B cell (primary cell): ENCODE measurements around the gene PITPNM1. TPM values are rescaled to one million over a fixed set of nuclear protein-coding genes. Genes with fewer than 3 reads are reported as not detected.

ENCODE experiments used
- ATAC-seq: fragments of 200-7000 bp; cut with Tn5 transposase; one replicate; pipeline ENCODE4 v1.10.0; 2021; ENCODE audit warnings: low read depth, mild to moderate bottlenecking, moderate number of reproducible peaks, moderate library complexity
- CTCF ChIA-PET: fragments of 350-600 bp; sonication (Branson Sonifier 250); formaldehyde crosslinking; loops from one replicate; lab custom pipeline; 2021; ENCODE audit warnings: antibody characterized with exemption, inconsistent platforms; lab: Charles Lee
- POLR2A ChIA-PET: fragments of 350-600 bp; sonication (Branson Sonifier 250); formaldehyde crosslinking; loops from one replicate; lab custom pipeline; 2021; ENCODE audit warnings: antibody characterized with exemption; lab: Charles Lee
- DNase-seq: peaks from one replicate; pipeline ENCODE4 v3.0.0; 2013
- H2AFZ ChIP-seq: 2 replicates; pipeline ENCODE4 v1.6.1; 2012; ENCODE audit warnings: mild to moderate bottlenecking, low read depth, low read length; ENCODE audit not compliant: insufficient read depth, poor library complexity, severe bottlenecking
- H3K27ac ChIP-seq, 2 donors: 1 replicate in 1 of 2; 2 replicates in 1 of 2; pipeline ENCODE4 v1.5.1; 2012 to 2013; ENCODE audit warnings: low read length in 2 of 2, mild to moderate bottlenecking in 2 of 2, moderate library complexity in 1 of 2
- H3K27me3 ChIP-seq, 4 experiments: fragments of 200-600 bp in 1 of 4; sonication (generic) in 1 of 4; replicated peaks in 1 of 4; 1 replicate in 2 of 4; 2 replicates in 2 of 4; pipeline versions ENCODE4 v1.6.1 to v1.7.0; 2013 to 2016; ENCODE audit warnings: low read length in 3 of 4, mild to moderate bottlenecking in 2 of 4, mixed read lengths in 1 of 4, moderate library complexity in 1 of 4; ENCODE audit not compliant: insufficient read depth in 4 of 4, control insufficient read depth in 3 of 4; ENCODE audit errors: control extremely low read depth in 1 of 4
- H3K36me3 ChIP-seq, 2 experiments: replicated peaks in 1 of 2; 1 replicate in 1 of 2; 2 replicates in 1 of 2; pipeline versions ENCODE4 v1.6.1 to v1.7.1; 2013; ENCODE audit warnings: low read length in 1 of 2; ENCODE audit not compliant: insufficient read depth in 2 of 2, control insufficient read depth in 1 of 2; ENCODE audit errors: control extremely low read depth in 1 of 2, extremely low read depth in 1 of 2
- H3K4me1 ChIP-seq, 2 donors: fragments of 200-600 bp in 1 of 2; sonication (generic) in 1 of 2; 1 replicate in 1 of 2; 2 replicates in 1 of 2; pipeline versions ENCODE4 v1.5.1 to v1.6.1; 2013 to 2017; ENCODE audit warnings: low read length in 2 of 2; ENCODE audit not compliant: control insufficient read depth in 2 of 2, insufficient read depth in 2 of 2
- H3K4me2 ChIP-seq: replicated peaks from 2 replicates; pipeline ENCODE3; 2012; ENCODE audit warnings: mild to moderate bottlenecking, low read depth, low read length; ENCODE audit not compliant: poor library complexity, severe bottlenecking
- H3K4me3 ChIP-seq, 5 experiments: fragments of 200-600 bp in 1 of 5; sonication (generic) in 1 of 5; 1 replicate in 3 of 5; 2 replicates in 2 of 5; pipeline versions ENCODE4 v1.5.1 to v1.7.0; 2011 to 2016; ENCODE audit warnings: low read length in 4 of 5, mild to moderate bottlenecking in 4 of 5, low read depth in 2 of 5, control low read depth in 1 of 5, moderate library complexity in 1 of 5; ENCODE audit not compliant: insufficient read depth in 1 of 5; ENCODE audit errors: control extremely low read depth in 1 of 5, extremely low read depth in 1 of 5
- H3K79me2 ChIP-seq: fragments of 200-600 bp; sonication (generic); one replicate; pipeline ENCODE4 v1.6.0; 2016; ENCODE audit warnings: low read length; ENCODE audit not compliant: control insufficient read depth, insufficient read depth
- H3K9ac ChIP-seq: fragments of 200-600 bp; sonication (generic); 2 replicates; pipeline ENCODE4 v1.6.1; 2017; ENCODE audit warnings: mild to moderate bottlenecking, low read length, moderate library complexity
- H3K9me3 ChIP-seq, 3 donors: one replicate each; pipeline versions ENCODE4 v1.6.1 to v1.7.1; 2013; ENCODE audit warnings: low read length in 2 of 3; ENCODE audit not compliant: control insufficient read depth in 2 of 3, insufficient read depth in 1 of 3; ENCODE audit errors: control extremely low read depth in 1 of 3
- H4K20me1 ChIP-seq: 2 replicates; pipeline ENCODE4 v1.6.0; 2012; ENCODE audit warnings: mild to moderate bottlenecking, low read length; ENCODE audit not compliant: insufficient read depth, control insufficient read depth, poor library complexity, severe bottlenecking
- H3K27ac Mint-ChIP-seq: one replicate; pipeline ENCODE4 v1.8.0; 2021; ENCODE audit warnings: mixed read lengths
- H3K27me3 Mint-ChIP-seq: one replicate; pipeline ENCODE4 v1.8.0; 2021; ENCODE audit warnings: mixed read lengths
- H3K4me1 Mint-ChIP-seq: one replicate; pipeline ENCODE4 v1.8.0; 2021; ENCODE audit warnings: mixed read lengths
- H3K4me3 Mint-ChIP-seq: one replicate; pipeline ENCODE4 v1.8.0; 2021; ENCODE audit warnings: mixed read lengths
- H3K9me3 Mint-ChIP-seq: one replicate; pipeline ENCODE4 v1.8.0; 2022; ENCODE audit warnings: mixed read lengths; ENCODE audit not compliant: insufficient read depth
- CTCF ChIP-seq: fragments of 200-600 bp; IDR thresholded peaks from one replicate; pipeline ENCODE4 v1.8.0; 2022; ENCODE audit warnings: antibody characterized with exemption, mild to moderate bottlenecking
- EZH2 ChIP-seq: IDR thresholded peaks from 2 replicates; pipeline ENCODE4 v1.6.1; 2012; ENCODE audit warnings: borderline replicate concordance, low read depth, mild to moderate bottlenecking, moderate library complexity, low read length; ENCODE audit not compliant: insufficient read depth, poor library complexity, severe bottlenecking
- WGBS: methylation state at CpG from one replicate; pipeline ENCODE4 v1.1.5; 2013; ENCODE audit warnings: missing lambda C conversion rate; ENCODE audit not compliant: insufficient coverage; 5-methylcytosine and 5-hydroxymethylcytosine counted together
- intact Hi-C: fragments of 100-400 bp; cut with micrococcal nuclease; formaldehyde crosslinking; loops from one replicate; pipeline ENCODE4 v1.10.0; 2022
- polyA plus RNA-seq: library from polyadenylated mRNA; depleted of rRNA; stranded (reverse); fragments of >200 nt; gene quantifications from 2 replicates; pipeline ENCODE4 v1.2.3, GENCODE V29; 2012
- total RNA-seq, 2 donors: library from RNA; stranded (reverse); fragments of 120-200 nt in 1 of 2; gene quantifications; 1 replicate in 1 of 2; 2 replicates in 1 of 2; pipeline versions ENCODE4 v1.2.3 to v1.2.4, GENCODE V29; 2013 to 2022

Gene PITPNM1
- total and polyA plus RNA-seq, 2 donors (not counting 1 experiment from before 2014, with no cell fraction given): 152 to 166 TPM

GRCh38 chr11:67492801-67493547 is 12.2 kb downstream of the PITPNM1 start:
- Histone ChIP-seq H3K27me3 (no peaks in the 10 kb centered on the region), H3K4me2 (no peak overlapping the region), H3K9me3 (no peaks in the 10 kb centered on the region), H3K27ac (no peak overlapping the region), H3K79me2 (peaks cover 28% of the 10 kb centered on the region), H3K4me3 (no peak overlapping the region), H3K4me1 (peaks cover 0 to 3% of the 10 kb centered on the region in 2 donors), H4K20me1 (peaks cover 59% of the 10 kb centered on the region), H3K36me3 (peaks cover 0 to 86% of the 10 kb centered on the region in 2 experiments), H3K9ac (no peak overlapping the region), H2AFZ (no peak overlapping the region)
- Mint-ChIP-seq H3K4me1 (peaks cover 4% of the 10 kb centered on the region), H3K9me3 (no peaks in the 10 kb centered on the region), H3K27ac (no peak overlapping the region), H3K27me3 (no peaks in the 10 kb centered on the region), H3K4me3 (no peak overlapping the region)
- WGBS: 87% methylated on average over 45 of the region's 46 CpGs
- POLR2A ChIA-PET: interaction anchor here (0.6 to 1.0 kb wide), 3 partner anchors 80 to 142 kb away, joined by 3 read pairs; partner anchors contain the start of gene PPP1CA
- intact Hi-C loops: no loop called here
- DNase-seq (no peak), ATAC-seq (no peak)
- CTCF ChIA-PET: interaction anchor here (0.7 to 0.9 kb wide), 2 partner anchors 102 to 104 kb away, joined by 3 read pairs; partner anchors contain the start of gene RAD9A
- TF ChIP-seq EZH2 (no peak), CTCF (no peak)
